NCI-H2196 treated with DMSO at 0.1 percent for 48 hours (cell line): ENCODE data around the gene CDHR1.
"Not testable (repeated sequence)": the region's sequence is repeated elsewhere in the genome, so short reads cannot be mapped to it uniquely, and the experiment has no call there.

Experiments
- DNase-seq: peaks from one replicate; lab custom pipeline; 2025; ENCODE audit not compliant: unreplicated experiment; lab: John Stamatoyannopoulos, UW

The CDHR1 gene

DNA sequence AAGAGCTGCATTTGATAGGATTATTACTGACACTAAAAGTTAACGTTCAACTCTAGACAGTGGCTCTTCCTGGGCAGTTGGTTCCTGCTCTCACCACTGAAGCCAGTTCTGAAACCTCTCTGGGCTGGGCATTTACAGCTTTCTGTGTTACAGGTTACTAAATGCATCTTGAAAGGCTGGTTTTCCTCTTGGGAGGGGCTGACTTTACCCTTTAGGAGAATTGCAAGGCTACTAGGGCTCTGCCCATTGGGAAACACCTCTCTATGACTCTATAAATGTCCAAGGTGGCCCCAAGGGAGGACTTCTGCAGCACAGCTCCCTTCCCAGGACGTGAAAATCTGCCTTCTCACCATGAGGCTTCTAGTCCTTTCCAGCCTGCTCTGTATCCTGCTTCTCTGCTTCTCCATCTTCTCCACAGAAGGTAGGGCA is 20.8 kb upstream of the CDHR1 start, which contains the start of gene GPR15LG:
Gene GPR15LG, plus strand, starts transcription at position 301 of the 429 bp plus-strand sequence. Its CDS starts 51 bp downstream, at position 352.
- no peak for DNase-seq

DNA sequence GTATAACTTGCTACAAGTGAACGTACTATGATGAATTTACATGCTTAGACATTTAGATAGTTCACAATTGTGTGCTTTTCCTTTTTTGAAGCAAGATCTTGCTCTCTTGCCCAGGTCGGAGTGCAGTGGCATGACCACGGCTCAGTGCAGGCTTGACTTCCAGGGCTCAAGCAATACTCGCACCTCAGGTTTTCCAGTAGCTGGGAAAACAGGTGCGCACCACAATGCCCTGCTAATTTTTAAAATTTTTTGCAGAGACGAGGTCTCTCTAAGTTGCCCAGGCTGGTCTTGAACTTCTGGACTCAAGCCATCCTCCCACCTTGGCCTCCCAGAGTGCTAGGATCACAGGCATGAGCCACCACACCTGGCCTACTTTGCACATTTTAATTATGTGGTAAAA is 18.9 kb upstream of the CDHR1 start:
- no peak for DNase-seq

DNA sequence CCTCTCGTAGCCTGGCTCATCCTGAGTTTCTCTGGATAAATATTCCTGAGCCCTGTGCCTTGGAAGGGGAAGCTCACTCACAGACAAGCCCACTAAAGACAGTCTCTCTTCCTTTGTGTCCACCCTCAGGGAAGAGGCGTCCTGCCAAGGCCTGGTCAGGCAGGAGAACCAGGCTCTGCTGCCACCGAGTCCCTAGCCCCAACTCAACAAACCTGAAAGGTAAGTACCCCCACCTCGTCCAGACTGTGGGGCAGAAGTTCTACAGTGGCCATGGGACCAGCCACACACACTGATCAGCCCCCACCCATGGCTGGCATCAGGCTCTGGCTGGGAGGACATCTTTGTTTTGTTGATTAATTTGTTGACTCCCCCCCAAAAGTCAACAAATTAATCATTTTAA is 18.0 kb upstream of the CDHR1 start:
- no peak for DNase-seq

- no peak for DNase-seq
Observed at GRCh38 chr10:84176836-84177474, 17.4 kb upstream of the CDHR1 start.

DNA sequence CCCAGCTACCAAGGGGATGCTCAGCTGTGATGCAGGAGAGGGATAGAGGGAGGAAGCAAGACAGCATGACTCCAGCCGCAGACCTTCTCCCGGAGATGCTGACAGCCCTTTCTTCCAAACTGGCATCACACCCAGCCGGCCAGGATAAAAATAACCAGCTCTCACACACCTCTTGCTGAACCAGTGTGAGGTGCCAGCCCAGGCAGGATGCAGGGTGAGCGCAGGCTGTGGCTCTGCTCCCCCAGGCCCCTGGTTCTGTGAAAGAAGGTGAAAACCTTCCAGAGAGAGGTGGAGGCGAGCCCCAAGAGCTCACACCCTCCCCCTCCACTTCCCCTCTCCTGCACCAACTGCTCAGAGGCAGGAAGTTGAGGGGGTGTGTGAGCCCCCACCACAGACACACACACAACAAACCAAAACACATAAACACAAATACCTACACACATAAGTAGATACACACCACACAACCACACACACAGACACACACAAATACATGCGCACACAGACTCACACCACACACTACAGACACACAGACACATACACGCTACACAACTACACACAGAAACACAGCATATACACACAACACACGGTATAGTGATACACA is 16.7 kb upstream of the CDHR1 start:
- no peak for DNase-seq

- no peak for DNase-seq
Observed at GRCh38 chr10:84178160-84178609, 16.2 kb upstream of the CDHR1 start.

DNA sequence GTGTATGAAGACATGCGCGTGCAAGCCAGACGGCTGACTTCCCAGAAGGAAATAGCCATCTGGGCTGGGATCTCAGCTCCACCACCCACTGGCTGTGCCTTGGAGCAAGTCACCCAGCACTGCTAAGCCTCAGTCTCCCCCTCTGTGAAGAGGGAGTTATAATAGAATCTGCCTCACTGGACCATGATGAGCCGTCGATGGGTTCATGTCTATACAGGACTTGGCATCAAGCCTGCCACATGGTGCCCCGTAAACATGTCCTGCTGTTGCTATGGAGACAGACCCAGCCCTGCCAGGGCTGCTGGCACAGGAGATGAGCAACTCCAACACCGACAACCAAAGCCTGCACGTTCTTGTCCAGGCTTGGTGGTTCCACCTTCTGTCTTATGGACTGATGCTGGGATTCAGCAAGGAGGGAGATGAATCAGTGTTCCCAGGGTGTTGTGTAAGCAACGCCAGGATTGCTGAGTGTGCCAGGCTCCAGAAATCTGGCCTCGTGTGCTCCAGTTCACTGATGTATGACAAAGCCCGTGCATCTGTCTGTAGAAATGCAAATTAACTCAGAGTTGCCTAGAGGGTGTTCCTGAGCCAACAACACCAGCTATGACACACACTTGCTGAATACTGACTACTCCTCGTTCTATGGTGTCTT is 15.2 kb upstream of the CDHR1 start:
- DNase-seq: peak; percentile 34

DNA sequence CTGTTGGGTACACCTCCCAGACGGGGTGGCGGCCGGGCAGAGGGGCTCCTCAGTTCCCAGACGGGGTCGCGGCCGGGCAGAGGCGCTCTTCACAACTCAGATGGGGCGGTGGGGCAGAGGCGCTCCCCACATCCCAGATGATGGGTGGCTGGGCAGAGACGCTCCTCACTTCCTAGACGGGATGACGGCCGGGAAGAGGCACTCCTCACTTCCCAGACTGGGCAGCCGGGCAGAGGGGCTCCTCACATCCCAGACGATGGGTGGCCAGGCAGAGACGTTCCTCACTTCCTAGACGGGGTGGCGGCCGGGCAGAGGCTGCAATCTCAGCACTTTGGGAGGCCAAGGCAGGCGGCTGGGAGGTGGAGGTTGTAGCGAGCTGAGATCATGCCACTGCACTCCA is 14.0 kb upstream of the CDHR1 start:
- not testable (repeated sequence) for DNase-seq

GRCh38 chr10:84181631-84182030 is 12.7 kb upstream of the CDHR1 start:
- no peak for DNase-seq

- DNase-seq: no peak
Observed at GRCh38 chr10:84184517-84184916, 9.8 kb upstream of the CDHR1 start.

- no peak for DNase-seq
Observed at GRCh38 chr10:84185526-84186175, 8.7 kb upstream of the CDHR1 start.

DNA sequence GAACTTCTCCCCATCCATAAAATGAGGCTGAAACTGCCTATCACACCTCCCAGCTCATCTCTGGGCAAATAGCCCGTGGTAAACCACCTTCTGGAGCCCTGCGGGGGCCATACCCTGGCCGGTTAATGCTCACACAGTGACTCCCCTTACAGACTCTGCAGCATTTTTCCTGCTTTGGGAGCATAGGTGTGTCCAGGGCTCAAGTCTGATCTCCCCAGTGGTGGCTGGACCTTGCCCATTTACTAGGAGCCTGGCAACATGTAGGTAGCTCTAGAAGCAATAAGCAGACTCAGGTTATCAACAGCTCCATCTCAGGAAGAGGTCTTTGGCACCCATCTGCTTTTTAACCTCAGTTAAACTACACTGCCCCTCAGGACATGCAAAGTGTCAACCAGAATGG is 5.5 kb upstream of the CDHR1 start:
- DNase-seq: no peak

GRCh38 chr10:84190621-84191020 is 3.7 kb upstream of the CDHR1 start:
- no peak for DNase-seq

GRCh38 chr10:84191106-84191505 is 3.2 kb upstream of the CDHR1 start:
- no peak for DNase-seq

DNA sequence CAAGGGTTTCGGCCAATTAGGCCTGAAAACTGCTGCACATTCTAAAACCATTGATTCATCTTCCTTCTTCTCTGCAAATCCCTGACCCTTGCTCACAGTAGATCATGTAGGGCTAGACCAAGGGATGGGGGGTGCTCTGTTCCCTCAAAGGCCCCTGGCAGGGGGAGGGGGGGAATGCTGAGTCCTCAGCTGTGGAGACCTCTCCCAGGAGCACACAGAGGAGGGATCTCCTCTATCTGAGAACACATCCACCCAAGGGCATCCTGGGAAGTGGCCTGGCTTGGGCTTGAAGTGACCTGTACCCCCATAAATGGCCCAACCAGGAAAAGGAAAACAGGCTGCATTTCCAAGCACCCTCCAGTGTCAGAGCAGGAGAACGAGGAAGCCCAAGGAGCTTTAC is 1.0 kb upstream of the CDHR1 start:
- no peak for DNase-seq

GRCh38 chr10:84193846-84194423 is 402 bp upstream of the CDHR1 start:
- no peak for DNase-seq

DNA sequence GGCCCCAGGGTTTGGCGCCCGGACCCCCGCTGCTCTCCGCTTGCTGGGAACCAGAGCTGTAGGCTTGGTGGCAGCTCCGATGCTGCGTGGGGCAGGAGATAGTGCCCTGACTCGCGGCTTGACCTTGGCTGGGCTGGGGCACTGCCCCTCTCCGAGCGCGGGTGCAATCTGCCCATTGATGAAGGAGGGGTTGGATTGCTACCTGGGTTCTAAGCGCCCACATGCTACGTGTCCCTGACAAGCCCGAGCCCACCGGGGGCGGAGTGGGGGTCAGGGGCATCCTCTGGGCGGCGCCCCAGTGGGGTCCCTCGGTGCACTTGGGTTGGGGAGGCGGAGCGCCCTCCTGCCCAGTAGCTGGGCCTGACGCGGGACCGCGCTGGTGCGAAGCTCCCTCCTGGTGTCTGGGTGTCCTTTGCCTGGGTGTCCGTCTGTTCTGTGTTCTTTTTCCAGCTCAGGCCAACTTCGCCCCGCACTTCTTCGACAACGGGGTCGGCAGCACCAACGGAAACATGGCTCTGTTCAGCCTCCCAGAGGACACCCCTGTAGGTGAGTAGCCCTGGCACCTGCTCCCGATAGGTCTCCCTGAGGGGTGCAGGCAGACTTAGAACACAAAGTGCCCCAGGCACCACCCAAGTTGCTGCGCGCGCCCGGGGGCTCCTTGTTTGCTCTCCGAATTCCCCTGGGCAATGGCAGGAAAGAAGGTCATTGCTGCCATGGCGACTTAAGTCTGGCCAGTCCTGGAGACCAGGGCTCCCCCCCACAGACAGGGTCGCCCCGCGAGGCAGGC is 900 bp downstream of the CDHR1 start:
- no peak for DNase-seq

GRCh38 chr10:84196083-84196482 is 1.7 kb downstream of the CDHR1 start:
- peak; percentile 53 for DNase-seq

GRCh38 chr10:84196941-84197340 is 2.6 kb downstream of the CDHR1 start:
- DNase-seq: no peak

GRCh38 chr10:84197643-84198042 is 3.3 kb downstream of the CDHR1 start:
- no peak for DNase-seq
